Uterus (tissue), 2 donors: Measurements from ENCODE around the gene LDHB.

Source experiments
- CTCF ChIP-seq, 4 experiments: fragments of 200-600 bp in 2 of 4; fragments of 450-650 bp in 2 of 4; sonication (generic) in 2 of 4; IDR thresholded peaks; one replicate each; pipeline ENCODE4 v1.5.1; 2016 to 2019; ENCODE audit warnings: antibody characterized with exemption in 4 of 4, mild to moderate bottlenecking in 2 of 4, moderate library complexity in 1 of 4
- POLR2A ChIP-seq, 2 donors: fragments of 450-650 bp; IDR thresholded peaks; one replicate each; pipeline ENCODE4 v1.6.1; 2016; ENCODE audit warnings: antibody characterized with exemption in 2 of 2, mild to moderate bottlenecking in 1 of 2, moderate library complexity in 1 of 2

GRCh38 chr12:21694660-21695059 lies 37.0 kb upstream of the LDHB start:
- TF ChIP-seq CTCF (IDR thresholded peaks at IDR 0.05): no peak
- no peak for TF ChIP-seq POLR2A (IDR thresholded peaks at IDR 0.05)
